ENCODE results near the gene MEMO1. TPM values are rescaled to one million over a fixed set of nuclear protein-coding genes. Genes with fewer than 3 reads are reported as not detected.

Gene MEMO1
- total and polyA plus RNA-seq, 9 of the 15 experiments (the other 6 are each of a cell fraction or from before 2014, with no cell fraction given), result 22.1 to 87.7 (median 61.2) TPM

DNA sequence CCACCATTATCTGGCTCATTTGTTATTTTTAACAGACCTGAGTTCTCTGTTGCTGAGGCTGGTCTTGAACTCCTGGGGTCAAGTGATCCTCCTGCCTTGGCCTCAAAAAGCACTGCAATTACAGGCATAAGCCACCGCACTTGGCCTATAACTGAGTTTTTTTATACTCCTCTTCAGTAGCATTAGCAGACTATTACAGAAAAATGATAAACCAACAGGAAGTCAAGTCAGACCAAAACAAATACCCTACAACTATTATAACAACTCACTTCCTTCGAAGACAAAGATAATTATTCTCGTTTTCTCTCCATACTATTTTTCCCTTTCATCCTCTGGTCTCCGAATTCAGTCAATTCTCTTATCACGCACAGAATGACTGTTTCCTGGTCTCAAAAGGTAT is 78.2 kb downstream of the MEMO1 start:
- H3K79me2 ChIP-seq (ENCODE audit: control insufficient read depth, insufficient read depth, low read length), result peaks cover 48% of the 10 kb centered on the region
- no peak overlapping the region for H3K9ac ChIP-seq (ENCODE audit: insufficient read depth in 1 of 2, low read depth in 2 of 2, low read length in 2 of 2)
- TF ChIP-seq, protein P1, sequence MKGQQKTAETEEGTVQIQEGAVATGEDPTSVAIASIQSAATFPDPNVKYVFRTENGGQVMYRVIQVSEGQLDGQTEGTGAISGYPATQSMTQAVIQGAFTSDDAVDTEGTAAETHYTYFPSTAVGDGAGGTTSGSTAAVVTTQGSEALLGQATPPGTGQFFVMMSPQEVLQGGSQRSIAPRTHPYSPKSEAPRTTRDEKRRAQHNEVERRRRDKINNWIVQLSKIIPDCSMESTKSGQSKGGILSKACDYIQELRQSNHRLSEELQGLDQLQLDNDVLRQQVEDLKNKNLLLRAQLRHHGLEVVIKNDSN (CRISPR knock-in tag; IDR thresholded peaks at IDR 0.05), result no peak
- TF ChIP-seq IRF2 (CRISPR knock-in tag; IDR thresholded peaks at IDR 0.05) (no peak), HIVEP1 (CRISPR knock-in tag; IDR thresholded peaks at IDR 0.05) (no peak), JUND (IDR thresholded peaks at IDR 0.05; ENCODE audit: borderline replicate concordance, low read depth, low read length) (no peak), JUND (tag; IDR thresholded peaks at IDR 0.05; ENCODE audit: borderline replicate concordance, low read depth, low read length) (no peak), PTRF (tag; IDR thresholded peaks at IDR 0.05) (no peak), ARID1B (IDR thresholded peaks at IDR 0.05) (no peak), ZNF133 (CRISPR knock-in tag; IDR thresholded peaks at IDR 0.05) (no peak), STAT5B (CRISPR knock-in tag; IDR thresholded peaks at IDR 0.05) (no peak), ZNF444 (CRISPR knock-in tag; IDR thresholded peaks at IDR 0.05) (no peak), TEAD4 (IDR thresholded peaks at IDR 0.05; ENCODE audit: low read length) (no peak), TEAD4 (CRISPR knock-in tag; IDR thresholded peaks at IDR 0.05; ENCODE audit: borderline replicate concordance) (no peak), PML (IDR thresholded peaks at IDR 0.05; ENCODE audit: low read length) (no peak)
- TF ChIP-seq, protein P2, sequence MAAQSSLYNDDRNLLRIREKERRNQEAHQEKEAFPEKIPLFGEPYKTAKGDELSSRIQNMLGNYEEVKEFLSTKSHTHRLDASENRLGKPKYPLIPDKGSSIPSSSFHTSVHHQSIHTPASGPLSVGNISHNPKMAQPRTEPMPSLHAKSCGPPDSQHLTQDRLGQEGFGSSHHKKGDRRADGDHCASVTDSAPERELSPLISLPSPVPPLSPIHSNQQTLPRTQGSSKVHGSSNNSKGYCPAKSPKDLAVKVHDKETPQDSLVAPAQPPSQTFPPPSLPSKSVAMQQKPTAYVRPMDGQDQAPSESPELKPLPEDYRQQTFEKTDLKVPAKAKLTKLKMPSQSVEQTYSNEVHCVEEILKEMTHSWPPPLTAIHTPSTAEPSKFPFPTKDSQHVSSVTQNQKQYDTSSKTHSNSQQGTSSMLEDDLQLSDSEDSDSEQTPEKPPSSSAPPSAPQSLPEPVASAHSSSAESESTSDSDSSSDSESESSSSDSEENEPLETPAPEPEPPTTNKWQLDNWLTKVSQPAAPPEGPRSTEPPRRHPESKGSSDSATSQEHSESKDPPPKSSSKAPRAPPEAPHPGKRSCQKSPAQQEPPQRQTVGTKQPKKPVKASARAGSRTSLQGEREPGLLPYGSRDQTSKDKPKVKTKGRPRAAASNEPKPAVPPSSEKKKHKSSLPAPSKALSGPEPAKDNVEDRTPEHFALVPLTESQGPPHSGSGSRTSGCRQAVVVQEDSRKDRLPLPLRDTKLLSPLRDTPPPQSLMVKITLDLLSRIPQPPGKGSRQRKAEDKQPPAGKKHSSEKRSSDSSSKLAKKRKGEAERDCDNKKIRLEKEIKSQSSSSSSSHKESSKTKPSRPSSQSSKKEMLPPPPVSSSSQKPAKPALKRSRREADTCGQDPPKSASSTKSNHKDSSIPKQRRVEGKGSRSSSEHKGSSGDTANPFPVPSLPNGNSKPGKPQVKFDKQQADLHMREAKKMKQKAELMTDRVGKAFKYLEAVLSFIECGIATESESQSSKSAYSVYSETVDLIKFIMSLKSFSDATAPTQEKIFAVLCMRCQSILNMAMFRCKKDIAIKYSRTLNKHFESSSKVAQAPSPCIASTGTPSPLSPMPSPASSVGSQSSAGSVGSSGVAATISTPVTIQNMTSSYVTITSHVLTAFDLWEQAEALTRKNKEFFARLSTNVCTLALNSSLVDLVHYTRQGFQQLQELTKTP (IDR thresholded peaks at IDR 0.05; ENCODE audit: low read depth in 1 of 2, partially characterized antibody in 2 of 2), result no peak
- TF ChIP-seq, protein P3, sequence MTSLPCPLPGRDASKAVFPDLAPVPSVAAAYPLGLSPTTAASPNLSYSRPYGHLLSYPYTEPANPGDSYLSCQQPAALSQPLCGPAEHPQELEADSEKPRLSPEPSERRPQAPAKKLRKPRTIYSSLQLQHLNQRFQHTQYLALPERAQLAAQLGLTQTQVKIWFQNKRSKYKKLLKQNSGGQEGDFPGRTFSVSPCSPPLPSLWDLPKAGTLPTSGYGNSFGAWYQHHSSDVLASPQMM (CRISPR knock-in tag; IDR thresholded peaks at IDR 0.05), result no peak
- ATAC-seq (no peak), DNase-seq (ENCODE audit: extremely low read depth in 1 of 4, low spot score in 3 of 4) (no peak), FAIRE-seq (no peak)
- no peaks in the 10 kb centered on the region for H3K9me1 ChIP-seq (ENCODE audit: control insufficient read depth, insufficient read depth, low read length)
- no peaks in the 10 kb centered on the region for H3K9me3 ChIP-seq (replicated peaks; ENCODE audit: control insufficient read depth, insufficient read depth, low read depth, low read length)
- no peaks in the 10 kb centered on the region for H3K27me3 ChIP-seq (ENCODE audit: control insufficient read depth in 2 of 2, insufficient read depth in 2 of 2, low read length in 2 of 2)
- 97% methylated on average over 5 of the region's 5 CpGs for WGBS (ENCODE audit: insufficient coverage, low coverage, missing lambda C conversion rate)
- H3K4me3 ChIP-seq, result no peak overlapping the region
- in situ Hi-C loops (cut with MboI) (no loop called here), intact Hi-C loops (cut with micrococcal nuclease) (no loop called here)
- H3K36me3 ChIP-seq (ENCODE audit: control insufficient read depth, insufficient read depth, low read length), result peaks cover 11% of the 10 kb centered on the region; the same call in 2 of the 3 replicates
- no TSS peak for BruUV-seq (replicated peaks)
- H3K4me2 ChIP-seq (ENCODE audit: insufficient read depth, low read length), result no peak overlapping the region
- ChIA-PET CTCF (ENCODE audit: low intra/inter-chr PET ratio) (no interaction called here), POLR2A (no interaction called here)
- no peak overlapping the region for H3K27ac ChIP-seq (ENCODE audit: extremely low read depth, low read depth, low read length)
- H4K20me1 ChIP-seq (replicated peaks; ENCODE audit: control insufficient read depth, insufficient read depth, low read length), result no peaks in the 10 kb centered on the region
- no peaks in the 10 kb centered on the region for H3K4me1 ChIP-seq (replicated peaks in 1 of 2; ENCODE audit: control insufficient read depth in 2 of 2, insufficient read depth in 2 of 2, low read length in 2 of 2)
- H2AFZ ChIP-seq (ENCODE audit: low read depth, low read length), result no peak overlapping the region
